ENCODE data around the gene NXF1. TPM values are rescaled to one million over a fixed set of nuclear protein-coding genes. Genes with fewer than 3 reads are reported as not detected.

The NXF1 gene
- total and polyA plus RNA-seq, 2 of the 13 experiments (the other 11 are each of a cell fraction or from before 2014, with no cell fraction given) = 30.4 to 30.9 TPM

DNA sequence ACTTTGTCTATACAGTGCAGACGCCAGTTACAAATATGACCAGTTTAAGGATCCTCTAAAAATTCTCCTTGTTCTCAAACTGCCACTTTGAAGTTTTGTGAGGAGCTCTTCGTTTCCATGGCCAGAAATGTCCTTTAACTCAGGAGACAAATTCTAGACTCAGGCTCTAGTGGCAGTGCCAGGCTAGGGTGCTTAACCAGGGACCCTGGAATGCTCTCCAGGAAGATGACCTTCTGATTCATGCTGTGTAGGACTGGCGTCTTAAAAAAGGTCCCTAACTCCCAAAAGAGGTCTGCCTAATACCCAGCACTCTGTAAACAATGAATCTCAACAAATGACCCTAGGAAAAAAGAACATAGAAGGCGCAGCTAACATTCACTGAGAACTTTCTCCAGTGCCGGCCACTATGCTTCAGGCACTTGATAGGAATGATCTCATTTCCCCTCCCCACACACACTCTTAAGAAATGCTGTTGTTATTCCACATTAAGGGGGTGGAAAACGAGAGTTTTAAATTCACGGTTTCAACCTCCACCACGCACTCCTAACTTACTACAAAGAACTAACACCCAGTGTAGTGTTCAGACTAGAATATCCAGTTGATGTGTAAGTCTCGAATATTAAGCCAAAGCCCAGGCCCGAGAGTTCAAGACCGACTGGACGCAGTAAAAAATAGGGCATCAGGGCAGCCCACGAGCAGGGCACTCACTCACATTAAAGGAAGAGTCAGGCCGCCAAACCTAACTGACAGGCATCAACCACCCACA lies 747 bp downstream of the NXF1 start (continued):
- no peak for TF ChIP-seq FOXO1 (CRISPR knock-in tag; IDR thresholded peaks at IDR 0.05)
- TF ChIP-seq, protein P1, sequence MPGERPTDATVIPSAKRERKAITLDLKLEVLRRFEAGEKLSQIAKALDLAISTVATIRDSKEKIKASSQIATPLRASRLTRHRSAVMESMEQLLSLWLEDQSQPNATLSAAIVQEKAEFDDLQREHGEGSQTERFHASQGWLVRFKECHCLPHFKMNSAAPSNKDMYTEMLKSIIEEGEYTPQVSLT (CRISPR knock-in tag; IDR thresholded peaks at IDR 0.05; ENCODE audit: borderline replicate concordance, low read depth) = 0 out of 2 replicates have a peak, but pooled peaks have one; percentile 11

DNA sequence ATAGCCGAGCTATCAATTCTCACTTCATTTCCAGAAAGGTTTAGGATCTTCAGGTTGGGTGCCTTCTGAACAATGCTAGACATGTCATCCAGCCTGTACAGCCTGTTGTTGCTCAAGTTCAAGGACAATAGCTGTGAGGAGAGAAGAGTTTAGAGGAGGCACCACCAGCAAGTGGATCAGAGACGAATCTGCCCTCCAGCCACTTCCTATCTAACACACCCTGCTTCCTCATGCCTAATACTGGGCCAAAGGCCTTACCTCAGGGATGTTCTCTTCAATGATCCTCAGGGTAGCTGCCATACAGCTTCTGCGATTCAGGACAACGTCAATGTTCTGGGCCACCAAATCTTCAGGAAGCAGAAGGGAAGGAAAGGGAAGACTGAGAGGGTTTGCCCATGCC lies 4.2 kb downstream of the NXF1 start:
- Histone ChIP-seq H3K27ac (ENCODE audit: extremely low read length, insufficient read depth, low read length) (no peak overlapping the region), H2AFZ (ENCODE audit: low read length) (no peak overlapping the region), H3K79me2 (ENCODE audit: insufficient read depth, low read length) (peaks cover 18% of the 10 kb centered on the region), H3K27me3 (ENCODE audit: control insufficient read depth in 1 of 2, insufficient read depth in 2 of 2, low read length in 2 of 2) (no peaks in the 10 kb centered on the region; a peak in 1 of 5 replicates), H4K20me1 (ENCODE audit: insufficient read depth, low read length) (no peaks in the 10 kb centered on the region; the same call in 1 of the 2 replicates), H3K4me2 (ENCODE audit: low read depth, low read length) (no peak overlapping the region), H3K9ac (ENCODE audit: insufficient read depth, low read depth, low read length) (no peak overlapping the region), H3K4me1 (ENCODE audit: insufficient read depth, low read length) (peaks cover 17% of the 10 kb centered on the region), H3K9me3 (ENCODE audit: low read length) (no peaks in the 10 kb centered on the region), H3K4me3 (replicated peaks in 1 of 3; ENCODE audit: insufficient read depth in 1 of 3, low read depth in 2 of 3, low read length in 3 of 3) (no peak overlapping the region), H3K36me3 (replicated peaks in 1 of 2; ENCODE audit: control insufficient read depth in 1 of 2, insufficient read depth in 2 of 2, low read length in 2 of 2) (peaks cover 24 to 57% of the 10 kb centered on the region in 2 experiments)
- no peak for ATAC-seq
- TF ChIP-seq, protein P2, sequence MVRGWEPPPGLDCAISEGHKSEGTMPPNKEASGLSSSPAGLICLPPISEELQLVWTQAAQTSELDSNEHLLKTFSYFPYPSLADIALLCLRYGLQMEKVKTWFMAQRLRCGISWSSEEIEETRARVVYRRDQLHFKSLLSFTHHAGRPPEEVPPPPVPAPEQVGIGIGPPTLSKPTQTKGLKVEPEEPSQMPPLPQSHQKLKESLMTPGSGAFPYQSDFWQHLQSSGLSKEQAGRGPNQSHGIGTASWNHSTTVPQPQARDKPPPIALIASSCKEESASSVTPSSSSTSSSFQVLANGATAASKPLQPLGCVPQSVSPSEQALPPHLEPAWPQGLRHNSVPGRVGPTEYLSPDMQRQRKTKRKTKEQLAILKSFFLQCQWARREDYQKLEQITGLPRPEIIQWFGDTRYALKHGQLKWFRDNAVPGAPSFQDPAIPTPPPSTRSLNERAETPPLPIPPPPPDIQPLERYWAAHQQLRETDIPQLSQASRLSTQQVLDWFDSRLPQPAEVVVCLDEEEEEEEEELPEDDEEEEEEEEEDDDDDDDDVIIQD (CRISPR knock-in tag; IDR thresholded peaks at IDR 0.05; ENCODE audit: low read depth) = no peak
- TF ChIP-seq TP53 (CRISPR knock-in tag; conservative IDR thresholded peaks at IDR 0.05) (no peak), EZH2 (conservative IDR thresholded peaks at IDR 0.05; ENCODE audit: low read depth, low read length) (no peak), ELF1 (CRISPR knock-in tag; IDR thresholded peaks at IDR 0.05) (no peak), KDM4B (CRISPR knock-in tag; IDR thresholded peaks at IDR 0.05) (no peak), SIN3A (IDR thresholded peaks at IDR 0.05; ENCODE audit: borderline replicate concordance, low read depth, low read length) (no peak)
- TF ChIP-seq, protein P3, sequence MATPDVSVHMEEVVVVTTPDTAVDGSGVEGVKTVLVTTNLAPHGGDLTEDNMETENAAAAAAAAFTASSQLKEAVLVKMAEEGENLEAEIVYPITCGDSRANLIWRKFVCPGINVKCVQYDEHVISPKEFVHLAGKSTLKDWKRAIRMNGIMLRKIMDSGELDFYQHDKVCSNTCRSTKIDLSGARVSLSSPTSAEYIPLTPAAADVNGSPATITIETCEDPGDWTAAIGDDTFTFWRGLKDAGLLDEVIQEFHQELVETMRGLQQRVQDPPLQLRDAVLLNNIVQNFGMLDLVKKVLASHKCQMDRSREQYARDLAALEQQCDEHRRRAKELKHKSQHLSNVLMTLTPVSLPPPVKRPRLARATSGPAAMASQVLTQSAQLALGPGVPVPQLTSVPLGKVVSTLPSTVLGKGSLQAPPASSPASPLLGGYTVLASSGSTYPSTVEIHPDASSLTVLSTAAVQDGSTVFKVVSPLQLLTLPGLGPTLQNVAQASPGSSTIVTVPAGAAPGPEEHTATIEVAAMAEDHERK (CRISPR knock-in tag; IDR thresholded peaks at IDR 0.05; ENCODE audit: low read depth) = no peak
- TF ChIP-seq, protein P4, sequence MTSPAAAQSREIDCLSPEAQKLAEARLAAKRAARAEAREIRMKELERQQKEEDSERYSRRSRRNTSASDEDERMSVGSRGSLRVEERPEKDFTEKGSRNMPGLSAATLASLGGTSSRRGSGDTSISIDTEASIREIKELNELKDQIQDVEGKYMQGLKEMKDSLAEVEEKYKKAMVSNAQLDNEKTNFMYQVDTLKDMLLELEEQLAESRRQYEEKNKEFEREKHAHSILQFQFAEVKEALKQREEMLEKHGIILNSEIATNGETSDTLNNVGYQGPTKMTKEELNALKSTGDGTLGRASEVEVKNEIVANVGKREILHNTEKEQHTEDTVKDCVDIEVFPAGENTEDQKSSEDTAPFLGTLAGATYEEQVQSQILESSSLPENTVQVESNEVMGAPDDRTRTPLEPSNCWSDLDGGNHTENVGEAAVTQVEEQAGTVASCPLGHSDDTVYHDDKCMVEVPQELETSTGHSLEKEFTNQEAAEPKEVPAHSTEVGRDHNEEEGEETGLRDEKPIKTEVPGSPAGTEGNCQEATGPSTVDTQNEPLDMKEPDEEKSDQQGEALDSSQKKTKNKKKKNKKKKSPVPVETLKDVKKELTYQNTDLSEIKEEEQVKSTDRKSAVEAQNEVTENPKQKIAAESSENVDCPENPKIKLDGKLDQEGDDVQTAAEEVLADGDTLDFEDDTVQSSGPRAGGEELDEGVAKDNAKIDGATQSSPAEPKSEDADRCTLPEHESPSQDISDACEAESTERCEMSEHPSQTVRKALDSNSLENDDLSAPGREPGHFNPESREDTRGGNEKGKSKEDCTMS (CRISPR knock-in tag; conservative IDR thresholded peaks at IDR 0.05) = no peak
- TF ChIP-seq, protein P5, sequence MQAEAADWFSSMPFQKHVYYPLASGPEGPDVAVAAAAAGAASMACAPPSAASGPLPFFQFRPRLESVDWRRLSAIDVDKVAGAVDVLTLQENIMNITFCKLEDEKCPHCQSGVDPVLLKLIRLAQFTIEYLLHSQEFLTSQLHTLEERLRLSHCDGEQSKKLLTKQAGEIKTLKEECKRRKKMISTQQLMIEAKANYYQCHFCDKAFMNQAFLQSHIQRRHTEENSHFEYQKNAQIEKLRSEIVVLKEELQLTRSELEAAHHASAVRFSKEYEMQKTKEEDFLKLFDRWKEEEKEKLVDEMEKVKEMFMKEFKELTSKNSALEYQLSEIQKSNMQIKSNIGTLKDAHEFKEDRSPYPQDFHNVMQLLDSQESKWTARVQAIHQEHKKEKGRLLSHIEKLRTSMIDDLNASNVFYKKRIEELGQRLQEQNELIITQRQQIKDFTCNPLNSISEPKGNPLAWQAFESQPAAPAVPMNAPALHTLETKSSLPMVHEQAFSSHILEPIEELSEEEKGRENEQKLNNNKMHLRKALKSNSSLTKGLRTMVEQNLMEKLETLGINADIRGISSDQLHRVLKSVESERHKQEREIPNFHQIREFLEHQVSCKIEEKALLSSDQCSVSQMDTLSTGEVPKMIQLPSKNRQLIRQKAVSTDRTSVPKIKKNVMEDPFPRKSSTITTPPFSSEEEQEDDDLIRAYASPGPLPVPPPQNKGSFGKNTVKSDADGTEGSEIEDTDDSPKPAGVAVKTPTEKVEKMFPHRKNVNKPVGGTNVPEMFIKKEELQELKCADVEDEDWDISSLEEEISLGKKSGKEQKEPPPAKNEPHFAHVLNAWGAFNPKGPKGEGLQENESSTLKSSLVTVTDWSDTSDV (CRISPR knock-in tag; IDR thresholded peaks at IDR 0.05) = no peak
- 97% methylated on average over 4 of the region's 4 CpGs for WGBS (ENCODE audit: low lambda C conversion rate)
- ChIA-PET POLR2A (interaction anchor here (0.9 to 1.6 kb wide), 2 partner anchors 31 to 40 kb away, joined by 4 read pairs; no protein-coding TSS in a partner anchor), CTCF (ENCODE audit: low intra/inter-chr PET ratio, low total read pairs) (no interaction called here)
- DNase-seq (ENCODE audit: low spot score) = no peak
- in situ Hi-C loops (cut with HindIII; ENCODE audit: extremely low pct_ligation_motif_present, low pct_unique_long_range_greater_than_20kb) (no loop called here), intact Hi-C loops (cut with micrococcal nuclease; ENCODE audit: unreplicated experiment) (no loop called here)
- no TSS peak for BruUV-seq (replicated peaks)
- FAIRE-seq = no peak
